Measurements from ENCODE around the gene LRP1. TPM values are rescaled to one million over a fixed set of nuclear protein-coding genes. Genes with fewer than 3 reads are reported as not detected.

The LRP1 gene
- polyA plus RNA-seq, 1 donor (not counting 4 experiments of a cell fraction or from before 2014, with no cell fraction given), result 4.9 TPM

GRCh38 chr12:57133916-57134315 is 5.6 kb downstream of the LRP1 start:
- Histone ChIP-seq H3K4me2 (ENCODE audit: control insufficient read depth, extremely low read depth, insufficient read depth, low read depth, low read length) (no peak overlapping the region), H2AFZ (ENCODE audit: control insufficient read depth, low read length) (no peak overlapping the region), H3K79me2 (ENCODE audit: control insufficient read depth, insufficient read depth, low read length) (no peaks in the 10 kb centered on the region), H3K9me3 (ENCODE audit: control insufficient read depth, low read depth, low read length) (no peaks in the 10 kb centered on the region), H3K27ac (ENCODE audit: control insufficient read depth, insufficient read depth, low read length) (no peak overlapping the region), H4K20me1 (ENCODE audit: control insufficient read depth, extremely low read depth, insufficient read depth, low read length) (no peaks in the 10 kb centered on the region), H3K4me3 (ENCODE audit: control insufficient read depth in 2 of 3, extremely low read depth in 1 of 3, insufficient read depth in 2 of 3, low read depth in 1 of 3, low read length in 3 of 3) (no peak overlapping the region), H3K4me1 (ENCODE audit: control insufficient read depth, extremely low read depth, insufficient read depth, low read length) (peaks cover 6% of the 10 kb centered on the region), H3K27me3 (ENCODE audit: control insufficient read depth, extremely low read depth, insufficient read depth, low read length) (no peaks in the 10 kb centered on the region), H3K36me3 (ENCODE audit: control insufficient read depth in 2 of 2, extremely low read depth in 1 of 2, insufficient read depth in 2 of 2, low read length in 2 of 2) (peaks cover 0 to 5% of the 10 kb centered on the region in 2 experiments), H3K9ac (ENCODE audit: control insufficient read depth, extremely low read depth, insufficient read depth, low read length) (no peak overlapping the region), H3K9me1 (ENCODE audit: control insufficient read depth, extremely low read depth, insufficient read depth, low read length) (no peaks in the 10 kb centered on the region)
- no peak for FAIRE-seq
- no peak for DNase-seq (ENCODE audit: low read depth, low spot score)
- TF ChIP-seq EZH2 (IDR thresholded peaks at IDR 0.05; ENCODE audit: low read length) (no peak), CTCF (optimal IDR thresholded peaks at IDR 0.05 in 1 of 3, IDR thresholded peaks at IDR 0.05 in 1 of 3, conservative IDR thresholded peaks at IDR 0.05 in 1 of 3; ENCODE audit: extremely low read depth in 1 of 3, insufficient read depth in 2 of 3, low read length in 3 of 3) (no peak)
- dilution Hi-C loops (cut with MboI; ENCODE audit: extremely low pct_ligation_motif_present, low sequenced_read_pairs), result loop anchor here (5.0 kb wide), 1 partner anchor 38 kb away; no protein-coding TSS in a partner anchor

GRCh38 chr12:57134949-57135348 is 6.7 kb downstream of the LRP1 start:
- H3K9me3 ChIP-seq (ENCODE audit: control insufficient read depth, low read depth, low read length), result no peaks in the 10 kb centered on the region
- peaks cover 2 to 5% of the 10 kb centered on the region in 2 experiments for H3K36me3 ChIP-seq (ENCODE audit: control insufficient read depth in 2 of 2, extremely low read depth in 1 of 2, insufficient read depth in 2 of 2, low read length in 2 of 2)
- H3K9me1 ChIP-seq (ENCODE audit: control insufficient read depth, extremely low read depth, insufficient read depth, low read length), result no peaks in the 10 kb centered on the region
- no peaks in the 10 kb centered on the region for H3K79me2 ChIP-seq (ENCODE audit: control insufficient read depth, insufficient read depth, low read length)
- FAIRE-seq (no peak), DNase-seq (ENCODE audit: low read depth, low spot score) (no peak)
- H2AFZ ChIP-seq (ENCODE audit: control insufficient read depth, low read length), result no peak overlapping the region
- TF ChIP-seq EZH2 (IDR thresholded peaks at IDR 0.05; ENCODE audit: low read length), result no peak
- no peak for TF ChIP-seq CTCF (optimal IDR thresholded peaks at IDR 0.05 in 1 of 3, IDR thresholded peaks at IDR 0.05 in 1 of 3, conservative IDR thresholded peaks at IDR 0.05 in 1 of 3; ENCODE audit: extremely low read depth in 1 of 3, insufficient read depth in 2 of 3, low read length in 3 of 3)
- H4K20me1 ChIP-seq (ENCODE audit: control insufficient read depth, extremely low read depth, insufficient read depth, low read length), result no peaks in the 10 kb centered on the region
- H3K9ac ChIP-seq (ENCODE audit: control insufficient read depth, extremely low read depth, insufficient read depth, low read length), result no peak overlapping the region
- H3K27ac ChIP-seq (ENCODE audit: control insufficient read depth, insufficient read depth, low read length), result no peak overlapping the region
- no peak overlapping the region for H3K4me2 ChIP-seq (ENCODE audit: control insufficient read depth, extremely low read depth, insufficient read depth, low read depth, low read length)
- dilution Hi-C loops (cut with MboI; ENCODE audit: extremely low pct_ligation_motif_present, low sequenced_read_pairs), result loop anchor here (5.0 kb wide), 1 partner anchor 37 kb away; no protein-coding TSS in a partner anchor
- no peak overlapping the region for H3K4me3 ChIP-seq (ENCODE audit: control insufficient read depth in 2 of 3, extremely low read depth in 1 of 3, insufficient read depth in 2 of 3, low read depth in 1 of 3, low read length in 3 of 3)
- peaks cover 1% of the 10 kb centered on the region for H3K4me1 ChIP-seq (ENCODE audit: control insufficient read depth, extremely low read depth, insufficient read depth, low read length)
- H3K27me3 ChIP-seq (ENCODE audit: control insufficient read depth, extremely low read depth, insufficient read depth, low read length), result no peaks in the 10 kb centered on the region
